Lower lobe of right lung (tissue), 2 donors: ENCODE results near the gene PACC1. TPM values are rescaled to one million over a fixed set of nuclear protein-coding genes. Genes with fewer than 3 reads are reported as not detected.
A peak's percentile ranks its signal among the peaks of the same experiment; 100 is the strongest.

Source experiments
- ATAC-seq, 2 donors: fragments of 200-7000 bp; cut with Tn5 transposase; one replicate each; pipeline ENCODE4 v1.9.1; 2020 to 2022; ENCODE audit warnings: mild to moderate bottlenecking in 2 of 2, moderate library complexity in 2 of 2
- DNase-seq: peaks from one replicate; pipeline ENCODE4 v3.0.0-alpha.2; 2020
- H3K27ac ChIP-seq: fragments of 200-600 bp; one replicate; pipeline ENCODE4 v1.8.0; 2022
- H3K27me3 ChIP-seq: fragments of 200-600 bp; one replicate; pipeline ENCODE4 v1.8.0; 2022; ENCODE audit warnings: low read depth
- H3K36me3 ChIP-seq: fragments of 200-600 bp; one replicate; pipeline ENCODE4 v1.8.0; 2022; ENCODE audit warnings: mild to moderate bottlenecking
- H3K4me1 ChIP-seq: fragments of 200-600 bp; one replicate; pipeline ENCODE4 v1.8.0; 2022
- H3K4me3 ChIP-seq: fragments of 200-600 bp; one replicate; pipeline ENCODE4 v1.8.0; 2022; ENCODE audit warnings: mild to moderate bottlenecking
- H3K9me3 ChIP-seq: fragments of 200-600 bp; one replicate; pipeline ENCODE4 v1.8.0; 2022
- CTCF ChIP-seq: fragments of 200-600 bp; IDR thresholded peaks from one replicate; pipeline ENCODE4 v1.8.0; 2022; ENCODE audit warnings: antibody characterized with exemption, mild to moderate bottlenecking
- intact Hi-C: fragments of 100-400 bp; cut with DNase I; formaldehyde crosslinking; loops from one replicate; pipeline ENCODE4 v1.11.0; 2022
- total RNA-seq: library from RNA; stranded (reverse); fragmentation: NEBNext Ultra II Directional; extraction: Animal tissue kit (Norgen Biotek cat#: 25700); gene quantifications from one replicate; pipeline ENCODE4 v1.2.1, GENCODE V29; 2021
- donor health status: DM: no; HTN: yes; CAD: no; lungs with severe emphysema.

PACC1 gene
- total RNA-seq, 1 donor from 2014 or later, result 9.8 TPM

GRCh38 chr1:212415107-212415841 is 588 bp upstream of the PACC1 start:
- H3K4me1 ChIP-seq, result peaks cover 20% of the 10 kb centered on the region
- peak overlapping the region; percentile 75 for H3K27ac ChIP-seq
- no peak for ATAC-seq
- H3K36me3 ChIP-seq, result peaks cover 3% of the 10 kb centered on the region
- H3K27me3 ChIP-seq, result no peaks in the 10 kb centered on the region
- no peak for TF ChIP-seq CTCF
- no peaks in the 10 kb centered on the region for H3K9me3 ChIP-seq
- intact Hi-C loops, result no loop called here
- H3K4me3 ChIP-seq, result peak overlapping the region; percentile 96
- no peak for DNase-seq

- DNase-seq (no peak), ATAC-seq (peak in 1 of 2 donors; percentile 13)
- no peaks in the 10 kb centered on the region for H3K9me3 ChIP-seq
- H3K36me3 ChIP-seq, result peaks cover 16% of the 10 kb centered on the region
- H3K27ac ChIP-seq, result peak overlapping the region; percentile 75
- intact Hi-C loops, result no loop called here
- peak overlapping the region; percentile 96 for H3K4me3 ChIP-seq
- no peaks in the 10 kb centered on the region for H3K27me3 ChIP-seq
- TF ChIP-seq CTCF, result no peak
- peaks cover 20% of the 10 kb centered on the region for H3K4me1 ChIP-seq
Observed at GRCh38 chr1:212413902-212414327, 771 bp downstream of the PACC1 start.

GRCh38 chr1:212412374-212412773 is 2.3 kb downstream of the PACC1 start:
- no peak for DNase-seq
- H3K27me3 ChIP-seq, result no peaks in the 10 kb centered on the region
- intact Hi-C loops, result no loop called here
- H3K36me3 ChIP-seq, result peaks cover 25% of the 10 kb centered on the region
- H3K4me1 ChIP-seq, result peaks cover 20% of the 10 kb centered on the region
- no peak overlapping the region for H3K27ac ChIP-seq
- TF ChIP-seq CTCF, result no peak
- no peak for ATAC-seq
- H3K9me3 ChIP-seq, result no peaks in the 10 kb centered on the region
- H3K4me3 ChIP-seq, result no peak overlapping the region

- H3K27ac ChIP-seq, result no peak overlapping the region
Observed at GRCh38 chr1:212410231-212410820, 4.4 kb downstream of the PACC1 start.

GRCh38 chr1:212402666-212403321 is 11.9 kb downstream of the PACC1 start:
- intact Hi-C loops, result no loop called here
- TF ChIP-seq CTCF, result no peak
- H3K36me3 ChIP-seq, result peaks cover 12% of the 10 kb centered on the region

More at GRCh38 chr1:212410231-212410820, 4.4 kb downstream of the PACC1 start:
- DNase-seq (no peak), ATAC-seq (no peak)
- TF ChIP-seq CTCF, result no peak
- intact Hi-C loops, result no loop called here
- peaks cover 36% of the 10 kb centered on the region for H3K36me3 ChIP-seq
- peaks cover 15% of the 10 kb centered on the region for H3K4me1 ChIP-seq
- H3K4me3 ChIP-seq, result no peak overlapping the region
- no peaks in the 10 kb centered on the region for H3K27me3 ChIP-seq
- no peaks in the 10 kb centered on the region for H3K9me3 ChIP-seq

More at GRCh38 chr1:212402666-212403321, 11.9 kb downstream of the PACC1 start:
- H3K4me3 ChIP-seq, result no peak overlapping the region
- H3K27me3 ChIP-seq, result no peaks in the 10 kb centered on the region
- no peak overlapping the region for H3K27ac ChIP-seq
- no peaks in the 10 kb centered on the region for H3K9me3 ChIP-seq
- H3K4me1 ChIP-seq, result no peaks in the 10 kb centered on the region
- ATAC-seq (no peak), DNase-seq (no peak)
